SK-N-MC (cell line): Measurements from ENCODE around the gene PLEKHH3.

ENCODE experiments used
- EZH2 ChIP-seq: fragments of 200-600 bp; sonication (generic); IDR thresholded peaks from one replicate; pipeline ENCODE4 v1.6.1; 2017; ENCODE audit warnings: antibody characterized with exemption
- POLR2AphosphoS5 ChIP-seq: IDR thresholded peaks from 2 replicates; pipeline ENCODE4 v1.6.1; 2012; ENCODE audit warnings: mild to moderate bottlenecking, low read depth, low read length, borderline replicate concordance

GRCh38 chr17:42683407-42684034, 6.7 kb upstream of the PLEKHH3 start:
- TF ChIP-seq POLR2AphosphoS5 (no peak), EZH2 (no peak)
